Activated CD8-positive, alpha-beta T cell treated with anti-CD3 and anti-CD28 coated beads, Interleukin-2, amount 10 ng/mL, durations not matched to agents 7 days and 5 days (primary cell): ENCODE data around the gene TNFRSF6B. TPM values are rescaled to one million over a fixed set of nuclear protein-coding genes. Genes with fewer than 3 reads are reported as not detected.

Experiments
- ATAC-seq: fragments of 150-1000 bp; cut with Tn5 transposase; one replicate; pipeline ENCODE4 v1.10.0; 2021; ENCODE audit warnings: moderate library complexity
- CTCF ChIA-PET: fragments of 350-600 bp; sonication (Branson Sonifier 250); formaldehyde crosslinking; loops from one replicate; lab custom pipeline; 2021; ENCODE audit warnings: antibody characterized with exemption; lab: Charles Lee
- POLR2A ChIA-PET: fragments of 350-600 bp; sonication (Branson Sonifier 250); formaldehyde crosslinking; loops from one replicate; lab custom pipeline; 2021; ENCODE audit warnings: antibody characterized with exemption; lab: Charles Lee
- DNase-seq: peaks from one replicate; pipeline ENCODE4 v3.0.0-alpha.2; 2020
- H3K27ac Mint-ChIP-seq: one replicate; pipeline ENCODE4 v1.8.0; 2021; ENCODE audit warnings: mild to moderate bottlenecking, mixed read lengths
- H3K27me3 Mint-ChIP-seq: one replicate; pipeline ENCODE4 v1.8.0; 2021; ENCODE audit warnings: low read depth, mixed read lengths
- H3K36me3 Mint-ChIP-seq: one replicate; pipeline ENCODE4 v1.8.0; 2021; ENCODE audit warnings: low read depth, mixed read lengths
- H3K4me1 Mint-ChIP-seq: one replicate; pipeline ENCODE4 v1.8.0; 2021; ENCODE audit warnings: low read depth, mixed read lengths
- H3K4me3 Mint-ChIP-seq: one replicate; pipeline ENCODE4 v1.8.0; 2021; ENCODE audit warnings: mild to moderate bottlenecking, mixed read lengths
- H3K9me3 Mint-ChIP-seq: one replicate; pipeline ENCODE4 v1.8.0; 2022; ENCODE audit warnings: mixed read lengths; ENCODE audit not compliant: insufficient read depth
- total RNA-seq, 2 experiments: library from RNA; stranded (reverse); gene quantifications; one replicate each; pipeline ENCODE4 v1.2.3, GENCODE V29; 2021

TNFRSF6B gene
- total RNA-seq, 2 experiments from 2014 or later = not detected

GRCh38 chr20:63679799-63680305, 16.6 kb upstream of the TNFRSF6B start:
- H3K27me3 Mint-ChIP-seq = no peaks in the 10 kb centered on the region
- DNase-seq = no peak
- ATAC-seq = no peak
- ChIA-PET CTCF (no interaction called here), POLR2A (no interaction called here)
- no peaks in the 10 kb centered on the region for H3K4me1 Mint-ChIP-seq
- H3K27ac Mint-ChIP-seq = no peak overlapping the region
- peaks cover 20% of the 10 kb centered on the region for H3K36me3 Mint-ChIP-seq
- H3K9me3 Mint-ChIP-seq = no peaks in the 10 kb centered on the region
- no peak overlapping the region for H3K4me3 Mint-ChIP-seq

- H3K27me3 Mint-ChIP-seq = no peaks in the 10 kb centered on the region
- H3K4me3 Mint-ChIP-seq = no peak overlapping the region
- no peak overlapping the region for H3K27ac Mint-ChIP-seq
- H3K4me1 Mint-ChIP-seq = no peaks in the 10 kb centered on the region
- peaks cover 20% of the 10 kb centered on the region for H3K36me3 Mint-ChIP-seq
- no peaks in the 10 kb centered on the region for H3K9me3 Mint-ChIP-seq
- ChIA-PET CTCF (no interaction called here), POLR2A (no interaction called here)
- ATAC-seq (no peak), DNase-seq (no peak)
Observed at GRCh38 chr20:63680427-63680826, 16.0 kb upstream of the TNFRSF6B start.

GRCh38 chr20:63680857-63681608, 15.4 kb upstream of the TNFRSF6B start:
- peaks cover 15% of the 10 kb centered on the region for H3K36me3 Mint-ChIP-seq
- no peak overlapping the region for H3K27ac Mint-ChIP-seq
- ChIA-PET CTCF (no interaction called here), POLR2A (no interaction called here)
- H3K9me3 Mint-ChIP-seq = no peaks in the 10 kb centered on the region
- no peaks in the 10 kb centered on the region for H3K27me3 Mint-ChIP-seq
- DNase-seq = no peak
- H3K4me3 Mint-ChIP-seq = no peak overlapping the region
- H3K4me1 Mint-ChIP-seq = no peaks in the 10 kb centered on the region
- ATAC-seq = no peak

GRCh38 chr20:63681609-63682142, 14.8 kb upstream of the TNFRSF6B start:
- H3K27ac Mint-ChIP-seq = no peak overlapping the region
- no peaks in the 10 kb centered on the region for H3K9me3 Mint-ChIP-seq
- CTCF ChIA-PET = no interaction called here
- no peak overlapping the region for H3K4me3 Mint-ChIP-seq
- DNase-seq = no peak
- POLR2A ChIA-PET = no interaction called here
- ATAC-seq = no peak
- H3K36me3 Mint-ChIP-seq = peaks cover 11% of the 10 kb centered on the region
- no peaks in the 10 kb centered on the region for H3K27me3 Mint-ChIP-seq
- H3K4me1 Mint-ChIP-seq = no peaks in the 10 kb centered on the region

- Mint-ChIP-seq H3K27ac (no peak overlapping the region), H3K4me1 (no peaks in the 10 kb centered on the region), H3K36me3 (peaks cover 4% of the 10 kb centered on the region), H3K27me3 (no peaks in the 10 kb centered on the region), H3K9me3 (no peaks in the 10 kb centered on the region), H3K4me3 (no peak overlapping the region)
- CTCF ChIA-PET = no interaction called here
- POLR2A ChIA-PET = interaction anchor here (0.6 to 0.8 kb wide), 2 partner anchors 24 to 225 kb away, joined by 3 read pairs; partner anchors contain the start of gene RTEL1
- DNase-seq (no peak), ATAC-seq (no peak)
Observed at GRCh38 chr20:63682384-63683139, 13.9 kb upstream of the TNFRSF6B start.

GRCh38 chr20:63685269-63686026, 11.0 kb upstream of the TNFRSF6B start:
- Mint-ChIP-seq H3K4me3 (no peak overlapping the region), H3K27ac (no peak overlapping the region), H3K4me1 (no peaks in the 10 kb centered on the region), H3K9me3 (no peaks in the 10 kb centered on the region), H3K27me3 (no peaks in the 10 kb centered on the region), H3K36me3 (no peaks in the 10 kb centered on the region)
- ATAC-seq (no peak), DNase-seq (no peak)
- CTCF ChIA-PET = no interaction called here
- POLR2A ChIA-PET = no interaction called here

GRCh38 chr20:63686094-63686491, 10.4 kb upstream of the TNFRSF6B start:
- POLR2A ChIA-PET = no interaction called here
- Mint-ChIP-seq H3K4me3 (no peak overlapping the region), H3K27me3 (no peaks in the 10 kb centered on the region), H3K36me3 (no peaks in the 10 kb centered on the region), H3K4me1 (no peaks in the 10 kb centered on the region), H3K27ac (no peak overlapping the region), H3K9me3 (no peaks in the 10 kb centered on the region)
- ATAC-seq = no peak
- CTCF ChIA-PET = no interaction called here
- no peak for DNase-seq

- ATAC-seq = no peak
Observed at GRCh38 chr20:63686492-63687321, 9.7 kb upstream of the TNFRSF6B start.

GRCh38 chr20:63687419-63688178, 8.9 kb upstream of the TNFRSF6B start:
- no peak overlapping the region for H3K4me3 Mint-ChIP-seq
- POLR2A ChIA-PET = interaction anchor here (0.7 to 1.0 kb wide), 2 partner anchors 30 to 167 kb away, joined by 3 read pairs; partner anchors contain the start of gene RTEL1
- H3K36me3 Mint-ChIP-seq = peaks cover 11% of the 10 kb centered on the region
- DNase-seq = no peak
- H3K27me3 Mint-ChIP-seq = no peaks in the 10 kb centered on the region
- CTCF ChIA-PET = no interaction called here
- no peak overlapping the region for H3K27ac Mint-ChIP-seq
- no peaks in the 10 kb centered on the region for H3K9me3 Mint-ChIP-seq
- no peak for ATAC-seq
- no peaks in the 10 kb centered on the region for H3K4me1 Mint-ChIP-seq

More at GRCh38 chr20:63686492-63687321, 9.7 kb upstream of the TNFRSF6B start:
- H3K27ac Mint-ChIP-seq = no peak overlapping the region
- POLR2A ChIA-PET = no interaction called here
- no peaks in the 10 kb centered on the region for H3K27me3 Mint-ChIP-seq
- no peak for DNase-seq
- H3K4me1 Mint-ChIP-seq = no peaks in the 10 kb centered on the region
- H3K4me3 Mint-ChIP-seq = no peak overlapping the region
- peaks cover 5% of the 10 kb centered on the region for H3K36me3 Mint-ChIP-seq
- CTCF ChIA-PET = no interaction called here
- H3K9me3 Mint-ChIP-seq = no peaks in the 10 kb centered on the region

- no peaks in the 10 kb centered on the region for H3K27me3 Mint-ChIP-seq
- CTCF ChIA-PET = no interaction called here
- DNase-seq (no peak), ATAC-seq (no peak)
- H3K36me3 Mint-ChIP-seq = peaks cover 14% of the 10 kb centered on the region
- no peak overlapping the region for H3K4me3 Mint-ChIP-seq
- POLR2A ChIA-PET = interaction anchor here (0.7 to 1.0 kb wide), 2 partner anchors 30 to 61 kb away, joined by 3 to 4 read pairs; partner anchors contain the start of gene RTEL1
- no peaks in the 10 kb centered on the region for H3K4me1 Mint-ChIP-seq
- no peak overlapping the region for H3K27ac Mint-ChIP-seq
- H3K9me3 Mint-ChIP-seq = no peaks in the 10 kb centered on the region
Observed at GRCh38 chr20:63688228-63689045, 8.0 kb upstream of the TNFRSF6B start.
